Ovary (tissue), 9 donors: Measurements from ENCODE around the gene EVX1. TPM values are rescaled to one million over a fixed set of nuclear protein-coding genes. Genes with fewer than 3 reads are reported as not detected.

Source experiments
- DNase-seq, 5 donors: peaks; one replicate each; pipeline ENCODE4 v3.0.0-alpha.2; 2019 to 2020
- H3K27ac ChIP-seq, 2 donors: fragments of 200-600 bp; one replicate each; pipeline versions ENCODE4 v1.5.1 to v1.8.0; 2019 to 2022
- H3K27me3 ChIP-seq: fragments of 200-600 bp; one replicate; pipeline ENCODE4 v1.8.0; 2022
- H3K36me3 ChIP-seq: fragments of 200-600 bp; sonication (generic); one replicate; pipeline ENCODE4 v1.5.1; 2019
- H3K4me1 ChIP-seq: one replicate; pipeline ENCODE4 v1.8.1; 2013; ENCODE audit warnings: mild to moderate bottlenecking, moderate library complexity; ENCODE audit not compliant: insufficient read depth
- H3K4me3 ChIP-seq: fragments of 200-600 bp; sonication (generic); one replicate; pipeline ENCODE4 v1.5.1; 2017
- H3K9me3 ChIP-seq, 2 donors: fragments of 200-600 bp in 1 of 2; sonication (generic) in 1 of 2; one replicate each; pipeline versions ENCODE4 v1.5.1 to v1.8.1; 2013 to 2019; ENCODE audit warnings: mild to moderate bottlenecking in 1 of 2, moderate library complexity in 1 of 2
- CTCF ChIP-seq, 3 donors: fragments of 450-650 bp in 2 of 3; fragments of 200-600 bp in 1 of 3; IDR thresholded peaks; one replicate each; pipeline versions ENCODE4 v1.5.1 to v1.8.0; 2016 to 2022; ENCODE audit warnings: antibody characterized with exemption in 3 of 3, mild to moderate bottlenecking in 1 of 3
- EP300 ChIP-seq: sonication (generic); formaldehyde crosslinking; IDR thresholded peaks from one replicate; pipeline ENCODE4 v1.6.1; 2017; ENCODE audit warnings: antibody characterized with exemption
- POLR2A ChIP-seq: fragments of 450-650 bp; IDR thresholded peaks from one replicate; pipeline ENCODE4 v1.6.1; 2017; ENCODE audit warnings: antibody characterized with exemption, mild to moderate bottlenecking, moderate library complexity
- WGBS, 3 donors: extraction: QIAGEN DNeasy Blood & Tissue Kit in 1 of 3; methylation state at CpG; one replicate each; pipeline versions ENCODE4 v1.1.5 to v1.1.7; 2013 to 2017; 5-methylcytosine and 5-hydroxymethylcytosine counted together
- intact Hi-C, 4 donors: fragments of 100-400 bp; cut with DNase I; formaldehyde crosslinking; loops; one replicate each; pipeline versions ENCODE4 v1.11.0 to v1.15.1; 2022 to 2023
- polyA plus RNA-seq, 2 donors: library from polyadenylated mRNA; stranded (reverse); fragments of 200-250 nt in 1 of 2; fragments of 350-450 nt in 1 of 2; fragmentation: Illumina TruSeq in 1 of 2; extraction: RNeasy Lipid Tissue Mini Kit (QIAGEN cat#74804) in 1 of 2; gene quantifications; one replicate each; pipeline ENCODE4 v1.2.3, GENCODE V29; 2013 to 2014
- total RNA-seq, 7 donors: library from RNA; depleted of rRNA in 2 of 7; stranded (reverse); fragments of >200 nt in 2 of 7; fragmentation: NEBNext Ultra II Directional in 3 of 7; extraction: Animal tissue kit (Norgen Biotek cat#: 25700) in 3 of 7; gene quantifications; one replicate each; pipeline versions ENCODE4 v1.1.0 to v1.2.4, GENCODE V29; 2016 to 2023
- donor health status: DM: no; HTN: no; CAD: no; lungs with moderate emphysema.
- donor health status: DM: no; HTN: no; CAD: no.
- donor health status: Bipolar disorder and iron deficiency.
- donor health status: DM: yes; HTN: yes; CAD: no.
- donor health status: DM: no; HTN: no; CAD: no.
- donor health status: DM: yes; HTN: yes; CAD: no.

EVX1 gene
- total and polyA plus RNA-seq, 9 donors = not detected

- intact Hi-C loops = no loop called here
- Histone ChIP-seq H3K4me3 (no peak overlapping the region), H3K27me3 (no peaks in the 10 kb centered on the region), H3K9me3 (no peaks in the 10 kb centered on the region), H3K27ac (no peak overlapping the region), H3K36me3 (no peaks in the 10 kb centered on the region), H3K4me1 (peaks cover 11% of the 10 kb centered on the region)
- DNase-seq = no peak
- TF ChIP-seq CTCF (IDR thresholded peaks at IDR 0.05) = no peak
- TF ChIP-seq EP300 = no peak
- TF ChIP-seq POLR2A = no peak
- 39 to 66% (median 63%) methylated on average over 4 of the region's 4 CpGs for WGBS, 3 donors
Observed at GRCh38 chr7:27247452-27248426, 5.1 kb downstream of the EVX1 start.

GRCh38 chr7:27248427-27248806, 5.8 kb downstream of the EVX1 start:
- Histone ChIP-seq H3K4me3 (no peak overlapping the region), H3K27me3 (no peaks in the 10 kb centered on the region), H3K4me1 (peaks cover 9% of the 10 kb centered on the region), H3K9me3 (no peaks in the 10 kb centered on the region), H3K27ac (no peak overlapping the region), H3K36me3 (no peaks in the 10 kb centered on the region)
- no peak for DNase-seq
- 58 to 70% (median 68%) methylated on average over 3 of the region's 3 CpGs for WGBS, 3 donors
- TF ChIP-seq CTCF (IDR thresholded peaks at IDR 0.05) (no peak), EP300 (no peak), POLR2A (no peak)
- intact Hi-C loops = no loop called here

GRCh38 chr7:27248911-27249723, 6.5 kb downstream of the EVX1 start:
- H3K9me3 ChIP-seq = no peaks in the 10 kb centered on the region
- peaks cover 9% of the 10 kb centered on the region for H3K4me1 ChIP-seq
- TF ChIP-seq CTCF (IDR thresholded peaks at IDR 0.05) (no peak), EP300 (no peak), POLR2A (no peak)
- intact Hi-C loops = no loop called here
- DNase-seq = no peak
- 14 to 15% (median 15%) methylated on average over 23 of the region's 23 CpGs for WGBS, 3 donors
- H3K27me3 ChIP-seq = no peaks in the 10 kb centered on the region
- no peak overlapping the region for H3K4me3 ChIP-seq
- H3K36me3 ChIP-seq = no peaks in the 10 kb centered on the region
- H3K27ac ChIP-seq = no peak overlapping the region

- Histone ChIP-seq H3K27ac (no peak overlapping the region), H3K4me1 (peaks cover 9% of the 10 kb centered on the region), H3K9me3 (no peaks in the 10 kb centered on the region), H3K27me3 (no peaks in the 10 kb centered on the region), H3K4me3 (no peak overlapping the region), H3K36me3 (no peaks in the 10 kb centered on the region)
- no peak for TF ChIP-seq POLR2A
- DNase-seq = no peak
- 18 to 25% (median 22%) methylated on average over 19 of the region's 19 CpGs for WGBS, 3 donors
- intact Hi-C loops = no loop called here
Observed at GRCh38 chr7:27249724-27250556, 7.3 kb downstream of the EVX1 start.
